Stimulated activated CD4-positive, alpha-beta T cell treated with anti-CD3 and anti-CD28 coated beads, Interleukin-12 subunit alpha, Interleukin-12 subunit beta, amount 100 ng/mL, for 48 hours (primary cell): ENCODE results near the gene IGSF6.
"Not testable (repeated sequence)": the region's sequence is repeated elsewhere in the genome, so short reads cannot be mapped to it uniquely, and the experiment has no call there.

Experiments
- DNase-seq, 3 donors: peaks; one replicate each; pipeline ENCODE4 v3.0.0-alpha.2; 2020; ENCODE audit warnings: low read depth in 2 of 3, low spot score in 1 of 3

The IGSF6 gene

GRCh38 chr16:21629616-21630539 lies 22.5 kb downstream of the IGSF6 start:
- not testable (repeated sequence) for DNase-seq

- no peak for DNase-seq
These were observed 23.6 kb downstream of the IGSF6 start for GRCh38 chr16:21628772-21629171.

GRCh38 chr16:21628121-21628726 lies 24.2 kb downstream of the IGSF6 start:
- no peak for DNase-seq

GRCh38 chr16:21626659-21627277 lies 25.6 kb downstream of the IGSF6 start:
- DNase-seq: no peak

- no peak for DNase-seq
These were observed 27.4 kb downstream of the IGSF6 start for GRCh38 chr16:21625026-21625425.

GRCh38 chr16:21622545-21622944 lies 29.9 kb downstream of the IGSF6 start:
- no peak for DNase-seq

- DNase-seq: no peak
These were observed 31.8 kb downstream of the IGSF6 start for GRCh38 chr16:21620592-21620991.

- DNase-seq: no peak
These were observed 32.5 kb downstream of the IGSF6 start for GRCh38 chr16:21619765-21620425.

- DNase-seq: no peak
These were observed 34.1 kb downstream of the IGSF6 start for GRCh38 chr16:21618281-21618680.

GRCh38 chr16:21617607-21618006 lies 34.8 kb downstream of the IGSF6 start:
- DNase-seq: no peak

- DNase-seq: no peak
These were observed 37.5 kb downstream of the IGSF6 start for GRCh38 chr16:21614896-21615295.

- DNase-seq: no peak
These were observed 38.6 kb downstream of the IGSF6 start for GRCh38 chr16:21613781-21614180.

- DNase-seq: no peak
These were observed 39.0 kb downstream of the IGSF6 start for GRCh38 chr16:21613361-21613760.

GRCh38 chr16:21611556-21612384 lies 40.6 kb downstream of the IGSF6 start:
- no peak for DNase-seq

- DNase-seq: no peak
These were observed 41.2 kb downstream of the IGSF6 start for GRCh38 chr16:21611198-21611555.

- no peak for DNase-seq
These were observed 41.6 kb downstream of the IGSF6 start for GRCh38 chr16:21610766-21611165.

- no peak for DNase-seq
These were observed 42.3 kb downstream of the IGSF6 start for GRCh38 chr16:21610006-21610544.

- no peak for DNase-seq
These were observed 43.6 kb downstream of the IGSF6 start for GRCh38 chr16:21608639-21609328.

- DNase-seq: not testable (repeated sequence)
These were observed 46.6 kb downstream of the IGSF6 start for GRCh38 chr16:21605848-21606247.

- no peak for DNase-seq
These were observed 48.5 kb downstream of the IGSF6 start for GRCh38 chr16:21603928-21604327.
